BLaER1 treated with 17β-estradiol and CSF1 and Interleukin-3, amounts not matched to agents 10 nM and 100 nM (cell line): Measurements from ENCODE around the gene CYP17A1.

Experiments
- H3K27ac ChIP-seq, 11 experiments: shearing (Covaris generic); formaldehyde crosslinking; 2 replicates each; pipeline ENCODE4 v1.8.1; 2022
- H3K27me3 ChIP-seq, 11 experiments: shearing (Covaris generic); formaldehyde crosslinking; 2 replicates each; pipeline ENCODE4 v1.8.1; 2022
- H3K36me3 ChIP-seq, 11 experiments: shearing (Covaris generic); formaldehyde crosslinking; 2 replicates each; pipeline ENCODE4 v1.8.1; 2022
- H3K4me1 ChIP-seq, 10 experiments: shearing (Covaris generic); formaldehyde crosslinking; 2 replicates each; pipeline ENCODE4 v1.8.1; 2022
- H3K4me2 ChIP-seq, 11 experiments: shearing (Covaris generic); formaldehyde crosslinking; 2 replicates each; pipeline ENCODE4 v1.8.1; 2022
- H3K4me3 ChIP-seq, 10 experiments: shearing (Covaris generic); formaldehyde crosslinking; 2 replicates each; pipeline ENCODE4 v1.8.1; 2022
- H3K9ac ChIP-seq, 11 experiments: shearing (Covaris generic); formaldehyde crosslinking; 2 replicates each; pipeline ENCODE4 v1.8.1; 2022
- H3K9me3 ChIP-seq, 11 experiments: shearing (Covaris generic); formaldehyde crosslinking; replicated peaks in 1 of 11; 2 replicates each; pipeline ENCODE4 v1.8.1; 2022
- H4K20me1 ChIP-seq, 11 experiments: shearing (Covaris generic); formaldehyde crosslinking; 2 replicates each; pipeline ENCODE4 v1.8.1; 2022
- Cebpa-rat ChIP-seq, 11 experiments: shearing (Covaris generic); IDR thresholded peaks; 2 replicates each; pipeline ENCODE4 v1.8.1; 2022

CYP17A1 gene

GRCh38 chr10:102801978-102802377 is 35.2 kb downstream of the CYP17A1 start:
- H3K9me3 ChIP-seq = no peaks in the 10 kb centered on the region
- H3K27ac ChIP-seq = peak overlapping the region in 9 of 11 experiments; percentile 2 to 98 (median 58); a peak in 15 of 22 replicates
- H3K4me3 ChIP-seq = no peak overlapping the region
- TF ChIP-seq Cebpa-rat (IDR thresholded peaks at IDR 0.05) = no peak
- no peaks in the 10 kb centered on the region for H3K27me3 ChIP-seq
- H3K4me1 ChIP-seq = peaks cover 45 to 97% (median 64%) of the 10 kb centered on the region in 10 experiments
- H4K20me1 ChIP-seq = no peaks in the 10 kb centered on the region
- peak overlapping the region in 4 of 11 experiments; percentile 16 to 89 (median 75); a peak in 5 of 22 replicates for H3K9ac ChIP-seq
- H3K36me3 ChIP-seq = peaks cover 40 to 80% (median 64%) of the 10 kb centered on the region in 11 experiments
- peak overlapping the region; percentile 24 to 87 (median 50); a peak in 19 of 22 replicates for H3K4me2 ChIP-seq

GRCh38 chr10:102801496-102801895 is 35.7 kb downstream of the CYP17A1 start:
- peaks cover 40 to 75% (median 64%) of the 10 kb centered on the region in 11 experiments for H3K36me3 ChIP-seq
- H3K4me3 ChIP-seq = no peak overlapping the region
- peaks cover 50 to 98% (median 68%) of the 10 kb centered on the region in 10 experiments for H3K4me1 ChIP-seq
- no peak for TF ChIP-seq Cebpa-rat (IDR thresholded peaks at IDR 0.05)
- H3K4me2 ChIP-seq = peak overlapping the region; percentile 39 to 92 (median 66)
- peak overlapping the region in 7 of 11 experiments; percentile 5 to 72 (median 36); a peak in 6 of 22 replicates for H3K9ac ChIP-seq
- peak overlapping the region in 10 of 11 experiments; percentile 47 to 92 (median 65); a peak in 20 of 22 replicates for H3K27ac ChIP-seq
- no peaks in the 10 kb centered on the region for H3K9me3 ChIP-seq
- H3K27me3 ChIP-seq = no peaks in the 10 kb centered on the region
- no peaks in the 10 kb centered on the region for H4K20me1 ChIP-seq

GRCh38 chr10:102800611-102801335 is 36.4 kb downstream of the CYP17A1 start:
- H3K4me1 ChIP-seq = peaks cover 57 to 98% (median 71%) of the 10 kb centered on the region in 10 experiments
- H3K27me3 ChIP-seq = no peaks in the 10 kb centered on the region
- no peak for TF ChIP-seq Cebpa-rat (IDR thresholded peaks at IDR 0.05)
- H3K4me2 ChIP-seq = peak overlapping the region; percentile 39 to 92 (median 66)
- no peaks in the 10 kb centered on the region for H4K20me1 ChIP-seq
- peak overlapping the region in 10 of 11 experiments; percentile 17 to 92 (median 65); a peak in 19 of 22 replicates for H3K27ac ChIP-seq
- peaks cover 40 to 72% (median 62%) of the 10 kb centered on the region in 11 experiments for H3K36me3 ChIP-seq
- H3K9me3 ChIP-seq = no peaks in the 10 kb centered on the region
- H3K4me3 ChIP-seq = no peak overlapping the region
- H3K9ac ChIP-seq = peak overlapping the region in 5 of 11 experiments; percentile 3 to 72 (median 25); a peak in 6 of 22 replicates

- Histone ChIP-seq H3K9me3 (no peaks in the 10 kb centered on the region), H3K27me3 (no peaks in the 10 kb centered on the region), H3K4me1 (peaks cover 64 to 98% (median 76%) of the 10 kb centered on the region in 10 experiments), H3K4me2 (peak overlapping the region; percentile 39 to 92 (median 66)), H3K36me3 (peaks cover 40 to 63% (median 57%) of the 10 kb centered on the region in 11 experiments), H3K27ac (peak overlapping the region in 10 of 11 experiments; percentile 17 to 92 (median 65); a peak in 15 of 22 replicates), H3K9ac (peak overlapping the region in 4 of 11 experiments; percentile 4 to 72 (median 36); a peak in 5 of 22 replicates), H4K20me1 (no peaks in the 10 kb centered on the region), H3K4me3 (no peak overlapping the region)
- TF ChIP-seq Cebpa-rat (IDR thresholded peaks at IDR 0.05) = no peak
Measured at GRCh38 chr10:102799691-102800471, 37.3 kb downstream of the CYP17A1 start.

- Histone ChIP-seq H3K4me1 (peaks cover 46 to 100% (median 61%) of the 10 kb centered on the region in 10 experiments), H3K9ac (peak overlapping the region; percentile 8 to 80 (median 44); a peak in 19 of 22 replicates), H4K20me1 (peaks cover 0 to 6% (median 0%) of the 10 kb centered on the region in 11 experiments; a peak in 3 of 22 replicates), H3K27ac (peak overlapping the region; percentile 52 to 89 (median 71); a peak in 20 of 22 replicates), H3K4me3 (peak overlapping the region in 3 of 10 experiments; percentile 24 to 31 (median 27); a peak in 4 of 20 replicates), H3K9me3 (no peaks in the 10 kb centered on the region), H3K27me3 (no peaks in the 10 kb centered on the region), H3K36me3 (peaks cover 31 to 69% (median 46%) of the 10 kb centered on the region in 11 experiments), H3K4me2 (peak overlapping the region; percentile 66 to 92 (median 79))
- TF ChIP-seq Cebpa-rat (IDR thresholded peaks at IDR 0.05) = no peak
Measured at GRCh38 chr10:102796407-102797176, 40.6 kb downstream of the CYP17A1 start.

- H3K4me3 ChIP-seq = peak overlapping the region in 1 of 10 experiments; percentile 31; a peak in 1 of 20 replicates
- peaks cover 0 to 1% (median 0%) of the 10 kb centered on the region in 11 experiments; a peak in 2 of 22 replicates for H3K9me3 ChIP-seq
- H3K27me3 ChIP-seq = no peaks in the 10 kb centered on the region
- peaks cover 31 to 69% (median 45%) of the 10 kb centered on the region in 11 experiments for H3K36me3 ChIP-seq
- peak overlapping the region; percentile 66 to 92 (median 79) for H3K4me2 ChIP-seq
- H3K9ac ChIP-seq = peak overlapping the region in 10 of 11 experiments; percentile 14 to 77 (median 47); a peak in 17 of 22 replicates
- no peak for TF ChIP-seq Cebpa-rat (IDR thresholded peaks at IDR 0.05)
- peak overlapping the region; percentile 52 to 89 (median 71); a peak in 20 of 22 replicates for H3K27ac ChIP-seq
- peaks cover 38 to 99% (median 56%) of the 10 kb centered on the region in 10 experiments for H3K4me1 ChIP-seq
- H4K20me1 ChIP-seq = peaks cover 0 to 14% (median 0%) of the 10 kb centered on the region in 11 experiments; a peak in 3 of 22 replicates
Measured at GRCh38 chr10:102795453-102796406, 41.5 kb downstream of the CYP17A1 start.

- peaks cover 4 to 55% (median 20%) of the 10 kb centered on the region in 11 experiments; a peak in 14 of 22 replicates for H3K36me3 ChIP-seq
- peak overlapping the region in 1 of 11 experiments; percentile 15; a peak in 1 of 22 replicates for H3K9ac ChIP-seq
- peaks cover 24 to 92% (median 34%) of the 10 kb centered on the region in 10 experiments for H3K4me1 ChIP-seq
- H4K20me1 ChIP-seq = peaks cover 0 to 22% (median 0%) of the 10 kb centered on the region in 11 experiments; a peak in 3 of 22 replicates
- H3K4me3 ChIP-seq = no peak overlapping the region
- H3K27me3 ChIP-seq = no peaks in the 10 kb centered on the region
- peak overlapping the region in 2 of 11 experiments; percentile 7 to 11; a peak in 1 of 22 replicates for H3K27ac ChIP-seq
- no peak for TF ChIP-seq Cebpa-rat (IDR thresholded peaks at IDR 0.05)
- H3K9me3 ChIP-seq = peaks cover 0 to 19% (median 12%) of the 10 kb centered on the region in 11 experiments; a peak in 19 of 22 replicates
- H3K4me2 ChIP-seq = peak overlapping the region in 2 of 11 experiments; percentile 77 to 92; a peak in 5 of 22 replicates
Measured at GRCh38 chr10:102791754-102792395, 45.3 kb downstream of the CYP17A1 start.
